A673 (cell line): ENCODE measurements around the gene KCNMA1. TPM values are rescaled to one million over a fixed set of nuclear protein-coding genes. Genes with fewer than 3 reads are reported as not detected.

ENCODE experiments used
- BruUV-seq: library from RNA; stranded (reverse); fragments of 400-500 nt; replicated peaks from 2 replicates; lab custom pipeline; 2021; lab: Mats Ljungman, UMichigan
- CTCF ChIA-PET: fragments of 300-600 bp; sonication (Branson Sonifier 250); formaldehyde crosslinking; loops from one replicate; lab custom pipeline; 2022; ENCODE audit warnings: antibody characterized with exemption; lab: Charles Lee
- POLR2A ChIA-PET: fragments of 300-600 bp; sonication (Branson Sonifier 250); formaldehyde crosslinking; loops from one replicate; lab custom pipeline; 2022; ENCODE audit warnings: antibody characterized with exemption; ENCODE audit not compliant: low non-redundant PET; lab: Charles Lee
- DNase-seq: peaks from one replicate; pipeline ENCODE4 v3.0.0-alpha.2; 2015; ENCODE audit warnings: low spot score
- H3K27ac ChIP-seq: fragments of 200-600 bp; sonication (generic); 2 replicates; pipeline ENCODE4 v1.5.1; 2016; ENCODE audit warnings: mixed run types, low read depth, mild to moderate bottlenecking, mixed read lengths, antibody characterized with exemption, low read length; ENCODE audit not compliant: poor library complexity, severe bottlenecking
- H3K27me3 ChIP-seq: fragments of 200-600 bp; sonication (generic); replicated peaks from 2 replicates; pipeline ENCODE4 v1.6.1; 2017; ENCODE audit warnings: mixed run types, low read depth, mild to moderate bottlenecking, mixed read lengths, antibody characterized with exemption, low read length; ENCODE audit not compliant: insufficient read depth, poor library complexity
- H3K36me3 ChIP-seq: fragments of 200-600 bp; sonication (generic); 2 replicates; pipeline ENCODE4 v1.6.1; 2016; ENCODE audit warnings: mixed run types, mild to moderate bottlenecking, mixed read lengths, antibody characterized with exemption, low read length; ENCODE audit not compliant: insufficient read depth, poor library complexity, severe bottlenecking
- H3K4me1 ChIP-seq: fragments of 200-600 bp; sonication (generic); 2 replicates; pipeline ENCODE4 v1.6.1; 2017; ENCODE audit warnings: mixed run types, mild to moderate bottlenecking, mixed read lengths, antibody characterized with exemption, low read length; ENCODE audit not compliant: insufficient read depth, poor library complexity, severe bottlenecking
- H3K4me3 ChIP-seq: fragments of 200-600 bp; sonication (generic); 2 replicates; pipeline ENCODE4 v1.5.1; 2016; ENCODE audit warnings: low read depth, mixed run types, mild to moderate bottlenecking, mixed read lengths, low read length; ENCODE audit not compliant: poor library complexity, severe bottlenecking
- H3K9me3 ChIP-seq: fragments of 200-600 bp; sonication (generic); 2 replicates; pipeline ENCODE4 v1.6.1; 2016; ENCODE audit warnings: mixed run types, low read depth, mild to moderate bottlenecking, mixed read lengths, antibody characterized with exemption, low read length; ENCODE audit not compliant: poor library complexity, severe bottlenecking
- EZH2 ChIP-seq: fragments of 200-600 bp; sonication (generic); IDR thresholded peaks from 2 replicates; pipeline ENCODE4 v1.6.1; 2017; ENCODE audit warnings: borderline replicate concordance, low read depth, mild to moderate bottlenecking, mixed read lengths, antibody characterized with exemption, low read length; ENCODE audit not compliant: poor library complexity, severe bottlenecking
- intact Hi-C: fragments of 100-400 bp; cut with micrococcal nuclease; formaldehyde crosslinking; loops from one replicate; pipeline ENCODE4 v1.10.0; 2022; ENCODE audit not compliant: unreplicated experiment
- total RNA-seq: library from RNA; stranded (reverse); gene quantifications from 2 replicates; pipeline ENCODE4 v1.2.3, GENCODE V29; 2021
- TF ChIP-seq, protein P1 (sequence below): fragments of 300-800, 200-600 bp; sonication (generic); conservative IDR thresholded peaks from 2 replicates; pipeline ENCODE4 v1.5.1; 2017; ENCODE audit warnings: low read depth, mild to moderate bottlenecking, antibody characterized with exemption, low read length, moderate library complexity, mixed read lengths

Gene KCNMA1
- total RNA-seq, 1 experiment from 2014 or later = 0.84 TPM

DNA sequence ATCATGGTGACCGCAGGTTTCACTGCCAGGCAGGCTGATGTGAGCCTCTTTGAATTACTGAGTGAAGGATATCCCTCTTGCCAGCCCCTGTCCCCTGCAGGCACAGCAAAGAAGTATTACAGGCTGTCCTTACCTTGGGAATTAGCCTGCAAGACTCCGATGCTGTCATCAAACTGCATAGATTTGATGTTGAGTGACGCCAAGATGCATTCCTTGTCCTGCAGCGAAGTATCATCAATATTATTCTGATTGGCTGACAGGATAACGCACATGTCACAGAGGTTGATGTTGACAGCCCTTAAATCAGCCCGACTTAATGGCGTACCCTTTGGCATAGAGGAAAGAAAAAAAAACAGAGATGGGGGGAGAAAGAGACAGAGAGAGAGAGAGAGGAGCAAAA lies 693.0 kb downstream of the KCNMA1 start:
- Histone ChIP-seq H3K27me3 (no peaks in the 10 kb centered on the region), H3K9me3 (no peaks in the 10 kb centered on the region), H3K36me3 (no peaks in the 10 kb centered on the region), H3K4me1 (no peaks in the 10 kb centered on the region), H3K4me3 (no peak overlapping the region), H3K27ac (no peak overlapping the region)
- ChIA-PET CTCF (no interaction called here), POLR2A (no interaction called here)
- TF ChIP-seq, protein P1, sequence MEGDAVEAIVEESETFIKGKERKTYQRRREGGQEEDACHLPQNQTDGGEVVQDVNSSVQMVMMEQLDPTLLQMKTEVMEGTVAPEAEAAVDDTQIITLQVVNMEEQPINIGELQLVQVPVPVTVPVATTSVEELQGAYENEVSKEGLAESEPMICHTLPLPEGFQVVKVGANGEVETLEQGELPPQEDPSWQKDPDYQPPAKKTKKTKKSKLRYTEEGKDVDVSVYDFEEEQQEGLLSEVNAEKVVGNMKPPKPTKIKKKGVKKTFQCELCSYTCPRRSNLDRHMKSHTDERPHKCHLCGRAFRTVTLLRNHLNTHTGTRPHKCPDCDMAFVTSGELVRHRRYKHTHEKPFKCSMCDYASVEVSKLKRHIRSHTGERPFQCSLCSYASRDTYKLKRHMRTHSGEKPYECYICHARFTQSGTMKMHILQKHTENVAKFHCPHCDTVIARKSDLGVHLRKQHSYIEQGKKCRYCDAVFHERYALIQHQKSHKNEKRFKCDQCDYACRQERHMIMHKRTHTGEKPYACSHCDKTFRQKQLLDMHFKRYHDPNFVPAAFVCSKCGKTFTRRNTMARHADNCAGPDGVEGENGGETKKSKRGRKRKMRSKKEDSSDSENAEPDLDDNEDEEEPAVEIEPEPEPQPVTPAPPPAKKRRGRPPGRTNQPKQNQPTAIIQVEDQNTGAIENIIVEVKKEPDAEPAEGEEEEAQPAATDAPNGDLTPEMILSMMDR = no peak
- no peak for TF ChIP-seq EZH2
- BruUV-seq = no TSS peak
- no peak for DNase-seq
- intact Hi-C loops = no loop called here

DNA sequence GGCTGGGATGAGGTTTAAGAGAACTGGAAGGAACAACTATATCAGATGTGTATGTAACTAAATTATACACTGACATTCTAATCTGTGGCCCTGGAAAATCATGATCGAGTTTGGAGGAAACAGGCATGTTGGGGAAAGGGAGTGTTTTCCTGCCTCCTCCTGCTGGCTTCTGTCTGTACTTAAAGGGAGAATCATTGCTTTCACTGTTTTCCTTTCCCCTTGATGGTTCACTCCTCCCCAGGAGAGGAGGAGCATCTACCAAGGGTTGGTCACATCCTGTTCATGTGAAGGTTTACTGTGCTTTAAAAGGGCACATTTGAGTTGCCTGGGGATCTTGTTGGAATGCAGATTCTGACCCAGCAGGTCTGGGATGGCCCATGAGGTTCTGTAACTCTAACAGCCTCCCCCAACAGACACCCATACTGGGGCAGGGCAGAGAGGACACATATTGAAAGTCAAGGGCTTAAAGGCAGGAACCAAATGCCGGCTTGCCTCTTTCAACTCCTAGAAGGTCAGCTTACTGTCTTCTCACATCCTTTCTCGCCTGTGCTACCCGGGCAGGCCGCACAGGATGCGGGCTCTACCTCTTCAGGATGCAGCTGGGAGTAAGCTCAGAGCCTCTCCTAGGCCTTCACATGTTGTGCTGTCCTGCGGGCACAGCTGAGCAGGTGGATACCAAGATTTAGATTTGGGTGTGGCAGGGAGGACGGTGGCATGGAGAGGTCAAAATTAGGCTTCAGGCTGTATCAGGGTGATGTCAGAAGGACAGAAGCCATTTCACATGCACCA lies 694.8 kb downstream of the KCNMA1 start:
- BruUV-seq = no TSS peak
- Histone ChIP-seq H3K4me3 (no peak overlapping the region), H3K27me3 (no peaks in the 10 kb centered on the region), H3K9me3 (no peaks in the 10 kb centered on the region), H3K4me1 (no peaks in the 10 kb centered on the region), H3K27ac (no peak overlapping the region), H3K36me3 (no peaks in the 10 kb centered on the region)
- DNase-seq = no peak
- ChIA-PET POLR2A (no interaction called here), CTCF (no interaction called here)
- TF ChIP-seq, protein P1 = no peak
- no peak for TF ChIP-seq EZH2
- intact Hi-C loops = no loop called here

DNA sequence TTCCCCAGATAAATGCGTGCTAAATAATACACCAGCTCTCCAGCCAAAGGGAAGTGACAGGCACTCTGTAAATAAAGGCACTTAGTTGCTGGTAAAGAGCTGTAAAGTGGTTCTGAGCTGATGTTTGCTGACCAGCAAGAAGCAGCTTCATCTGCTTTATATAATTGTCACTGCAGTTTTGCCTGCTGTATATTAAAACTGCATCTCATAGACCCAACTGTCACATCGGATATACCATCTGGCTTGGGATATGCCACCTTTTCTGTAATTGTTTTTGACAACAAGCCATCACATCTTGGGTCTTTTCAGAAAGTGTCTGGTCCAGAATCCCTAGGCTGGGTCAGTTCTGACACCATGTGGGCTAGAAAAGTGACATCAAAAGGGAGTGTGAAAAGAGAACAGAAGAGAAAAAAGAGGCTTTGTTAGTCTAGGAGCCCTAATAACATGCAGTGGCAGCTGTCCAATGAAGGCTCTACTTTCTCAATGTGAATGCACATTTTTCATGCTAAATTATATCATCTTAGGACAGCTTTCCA lies 697.6 kb downstream of the KCNMA1 start:
- Histone ChIP-seq H3K4me1 (no peaks in the 10 kb centered on the region), H3K27me3 (no peaks in the 10 kb centered on the region), H3K4me3 (no peak overlapping the region), H3K9me3 (no peaks in the 10 kb centered on the region), H3K27ac (no peak overlapping the region), H3K36me3 (no peaks in the 10 kb centered on the region)
- CTCF ChIA-PET = no interaction called here
- DNase-seq = no peak
- intact Hi-C loops = no loop called here
- no peak for TF ChIP-seq EZH2
- TF ChIP-seq, protein P1 = no peak
- BruUV-seq = no TSS peak
- POLR2A ChIA-PET = no interaction called here
